Measurements from ENCODE around the gene KCNMB2. TPM values are rescaled to one million over a fixed set of nuclear protein-coding genes. Genes with fewer than 3 reads are reported as not detected.
"Not testable (repeated sequence)": the region's sequence is repeated elsewhere in the genome, so short reads cannot be mapped to it uniquely, and the experiment has no call there.

KCNMB2 gene
- total RNA-seq, 4 donors from 2014 or later, result not detected

- Histone ChIP-seq H3K27me3 (no peaks in the 10 kb centered on the region), H3K36me3 (no peaks in the 10 kb centered on the region), H3K4me1 (no peaks in the 10 kb centered on the region), H3K27ac (no peak overlapping the region), H3K4me3 (no peak overlapping the region), H3K9me3 (no peaks in the 10 kb centered on the region)
- TF ChIP-seq CTCF (IDR thresholded peaks at IDR 0.05), result no peak
- no peak for TF ChIP-seq POLR2A (IDR thresholded peaks at IDR 0.05)
- DNase-seq, result no peak
Measured at GRCh38 chr3:178849199-178849910, 313.1 kb downstream of the KCNMB2 start.

- no peak for DNase-seq
- TF ChIP-seq POLR2A (IDR thresholded peaks at IDR 0.05), result no peak
- no peak for TF ChIP-seq CTCF (IDR thresholded peaks at IDR 0.05)
- no peaks in the 10 kb centered on the region for H3K9me3 ChIP-seq
Measured at GRCh38 chr3:178850450-178851190, 314.4 kb downstream of the KCNMB2 start.

GRCh38 chr3:178851564-178851963 lies 315.3 kb downstream of the KCNMB2 start:
- Histone ChIP-seq H3K9me3 (no peaks in the 10 kb centered on the region), H3K4me3 (no peak overlapping the region), H3K27me3 (no peaks in the 10 kb centered on the region), H3K4me1 (no peaks in the 10 kb centered on the region), H3K36me3 (no peaks in the 10 kb centered on the region), H3K27ac (no peak overlapping the region)
- DNase-seq, result no peak
- no peak for TF ChIP-seq POLR2A (IDR thresholded peaks at IDR 0.05)
- TF ChIP-seq CTCF (IDR thresholded peaks at IDR 0.05), result no peak

More at GRCh38 chr3:178850450-178851190, 314.4 kb downstream of the KCNMB2 start:
- no peak overlapping the region for H3K4me3 ChIP-seq
- no peak overlapping the region for H3K27ac ChIP-seq
- no peaks in the 10 kb centered on the region for H3K4me1 ChIP-seq
- no peaks in the 10 kb centered on the region for H3K27me3 ChIP-seq
- H3K36me3 ChIP-seq, result no peaks in the 10 kb centered on the region

- H3K9me3 ChIP-seq, result no peaks in the 10 kb centered on the region
- TF ChIP-seq POLR2A (IDR thresholded peaks at IDR 0.05) (no peak), CTCF (IDR thresholded peaks at IDR 0.05) (no peak)
- H3K27ac ChIP-seq, result no peak overlapping the region
- H3K4me3 ChIP-seq, result no peak overlapping the region
- H3K27me3 ChIP-seq, result no peaks in the 10 kb centered on the region
- H3K36me3 ChIP-seq, result no peaks in the 10 kb centered on the region
- H3K4me1 ChIP-seq, result no peaks in the 10 kb centered on the region
- no peak for DNase-seq
Measured at GRCh38 chr3:178856804-178857203, 320.6 kb downstream of the KCNMB2 start.

GRCh38 chr3:178859386-178859785 lies 323.1 kb downstream of the KCNMB2 start:
- no peak for TF ChIP-seq POLR2A (IDR thresholded peaks at IDR 0.05)
- no peak for TF ChIP-seq CTCF (IDR thresholded peaks at IDR 0.05)
- Histone ChIP-seq H3K27ac (no peak overlapping the region), H3K27me3 (no peaks in the 10 kb centered on the region), H3K4me3 (no peak overlapping the region), H3K4me1 (no peaks in the 10 kb centered on the region), H3K9me3 (no peaks in the 10 kb centered on the region), H3K36me3 (no peaks in the 10 kb centered on the region)
- DNase-seq, result no peak

GRCh38 chr3:178859900-178860436 lies 323.7 kb downstream of the KCNMB2 start:
- H3K27me3 ChIP-seq, H3K4me3 ChIP-seq, H3K9me3 ChIP-seq, H3K4me1 ChIP-seq, H3K36me3 ChIP-seq, H3K27ac ChIP-seq, DNase-seq: not testable (repeated sequence)
